ENCODE results near the gene SOCS3. TPM values are rescaled to one million over a fixed set of nuclear protein-coding genes. Genes with fewer than 3 reads are reported as not detected.

The SOCS3 gene
- total and polyA plus RNA-seq, 10 of the 15 experiments (the other 5 are each of a cell fraction or from before 2014, with no cell fraction given), result 0.05 to 3.9 (median 1.0) TPM

DNA sequence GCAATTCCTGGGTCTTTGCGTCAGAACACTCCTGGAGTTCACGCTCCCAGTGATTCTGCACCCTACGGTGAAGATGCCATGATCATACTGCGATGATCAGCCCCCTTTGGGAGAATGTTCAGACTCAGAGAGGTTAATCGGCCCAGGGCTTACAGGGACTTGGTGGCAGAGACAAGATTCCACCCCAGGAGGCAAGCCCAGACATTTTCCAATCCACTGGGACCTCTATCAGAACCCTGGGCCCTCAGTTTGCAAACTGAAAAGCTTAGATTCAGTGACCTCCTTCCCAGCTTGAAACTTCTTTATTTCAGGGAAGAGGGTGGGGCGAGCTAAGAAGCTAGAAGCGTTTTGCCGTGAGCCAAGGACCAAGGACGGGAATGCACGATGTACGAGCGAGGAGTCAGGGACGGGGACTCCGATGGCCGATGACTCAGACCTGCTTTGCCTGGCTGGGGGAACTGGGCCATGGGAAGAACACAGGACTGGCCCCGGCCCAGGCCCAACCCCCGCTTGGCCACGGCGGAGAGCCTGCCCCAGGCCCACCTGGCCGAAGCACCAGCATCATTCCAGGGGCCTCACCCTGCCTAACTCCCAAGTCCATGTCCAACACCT lies 34.7 kb downstream of the SOCS3 start:
- intact Hi-C loops (cut with micrococcal nuclease; ENCODE audit: unreplicated experiment), result no loop called here
- no TSS peak for BruUV-seq (replicated peaks)
- no peaks in the 10 kb centered on the region for H3K9me3 ChIP-seq (replicated peaks; ENCODE audit: control insufficient read depth, insufficient read depth, low read length)
- peaks cover 10% of the 10 kb centered on the region for H3K4me1 ChIP-seq (ENCODE audit: control insufficient read depth, insufficient read depth, low read length)
- in situ Hi-C loops (cut with MboI), result no loop called here
- H3K36me3 ChIP-seq (ENCODE audit: control insufficient read depth in 2 of 2, insufficient read depth in 2 of 2, low read length in 1 of 2), result no peaks in the 10 kb centered on the region
- ChIA-PET POLR2A (interaction anchor here (0.6 to 0.9 kb wide), 2 partner anchors 9 to 10 kb away, joined by 3 read pairs; no protein-coding TSS in a partner anchor), RAD21 (ENCODE audit: unreplicated experiment) (interaction anchor here (1.4 kb wide), 1 partner anchor 10 kb away, joined by 4 read pairs; no protein-coding TSS in a partner anchor), CTCF (interaction anchor here (1.0 to 1.3 kb wide), 2 partner anchors 8 to 36 kb away, joined by 4 read pairs; no protein-coding TSS in a partner anchor), SMC1A (ENCODE audit: uncharacterized antibody, unreplicated experiment) (interaction anchor here (2.0 kb wide), 1 partner anchor 11 kb away, joined by 7 read pairs; no protein-coding TSS in a partner anchor)
- H2AFZ ChIP-seq (ENCODE audit: control insufficient read depth, low read depth, low read length), result no peak overlapping the region
- H3K9ac ChIP-seq (ENCODE audit: control insufficient read depth, insufficient read depth, low read length), result no peak overlapping the region
- FAIRE-seq (no peak), DNase-seq (ENCODE audit: low read depth, low spot score) (no peak), ATAC-seq (no peak)
- no peaks in the 10 kb centered on the region for H4K20me1 ChIP-seq (ENCODE audit: control insufficient read depth, insufficient read depth)
- H3K27ac ChIP-seq (ENCODE audit: control insufficient read depth, insufficient read depth), result no peak overlapping the region
- no peak for TF ChIP-seq CREB1 (IDR thresholded peaks at IDR 0.05; ENCODE audit: low read depth)
- H3K4me3 ChIP-seq, result no peak overlapping the region
- no peak overlapping the region for H3K4me2 ChIP-seq (ENCODE audit: control insufficient read depth, insufficient read depth)
- H3K79me2 ChIP-seq (ENCODE audit: control insufficient read depth, insufficient read depth, low read length), result no peaks in the 10 kb centered on the region
- H3K27me3 ChIP-seq (replicated peaks in 1 of 2; ENCODE audit: control insufficient read depth in 2 of 2, insufficient read depth in 2 of 2, low read length in 1 of 2), result no peaks in the 10 kb centered on the region
- WGBS (ENCODE audit: insufficient coverage, insufficient replicate concordance, low lambda C conversion rate, missing lambda C conversion rate), result 64% methylated on average over 20 of the region's 20 CpGs

DNA sequence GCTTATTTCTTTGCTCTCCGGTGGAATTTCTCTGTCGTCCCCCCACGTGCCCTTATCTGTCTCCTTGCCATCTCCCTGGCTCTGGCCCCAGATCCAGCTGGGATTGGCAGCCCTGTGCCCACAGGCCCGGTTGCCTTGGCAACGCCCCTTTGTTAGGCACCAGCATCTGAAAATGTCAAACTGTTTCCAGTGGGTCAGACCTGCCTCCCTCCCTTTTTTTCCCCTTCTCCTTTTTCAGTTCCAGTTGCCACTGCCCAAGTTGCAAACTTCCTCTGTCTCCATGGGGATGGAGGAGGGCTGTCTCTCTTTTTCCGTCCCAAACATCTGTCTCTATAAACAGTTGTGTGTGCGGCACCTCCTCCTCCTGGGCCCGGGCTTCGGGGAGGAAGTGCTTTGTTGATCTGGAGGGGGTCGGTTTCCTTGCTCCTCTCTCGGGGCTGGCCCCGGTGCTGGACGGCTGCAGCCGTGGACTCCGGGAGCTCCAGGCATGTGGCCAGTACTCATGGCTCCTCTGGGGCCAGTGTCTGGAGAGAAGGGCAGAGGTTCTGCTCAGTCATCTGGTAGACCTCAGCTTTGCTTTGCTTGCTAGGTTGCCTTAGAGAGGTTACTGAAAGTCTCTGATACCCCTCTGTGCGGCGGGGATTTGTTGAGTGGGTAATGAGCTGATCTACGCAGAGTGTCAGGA lies 35.3 kb downstream of the SOCS3 start:
- FAIRE-seq (peak; percentile 18), DNase-seq (ENCODE audit: low read depth, low spot score) (no peak), ATAC-seq (peak; percentile 71)
- Histone ChIP-seq H3K9me3 (replicated peaks; ENCODE audit: control insufficient read depth, insufficient read depth, low read length) (no peaks in the 10 kb centered on the region), H3K27me3 (replicated peaks in 1 of 2; ENCODE audit: control insufficient read depth in 2 of 2, insufficient read depth in 2 of 2, low read length in 1 of 2) (no peaks in the 10 kb centered on the region), H2AFZ (ENCODE audit: control insufficient read depth, low read depth, low read length) (no peak overlapping the region), H3K79me2 (ENCODE audit: control insufficient read depth, insufficient read depth, low read length) (no peaks in the 10 kb centered on the region), H3K4me1 (ENCODE audit: control insufficient read depth, insufficient read depth, low read length) (peaks cover 10% of the 10 kb centered on the region), H3K27ac (ENCODE audit: control insufficient read depth, insufficient read depth) (no peak overlapping the region), H4K20me1 (ENCODE audit: control insufficient read depth, insufficient read depth) (no peaks in the 10 kb centered on the region), H3K36me3 (ENCODE audit: control insufficient read depth in 2 of 2, insufficient read depth in 2 of 2, low read length in 1 of 2) (no peaks in the 10 kb centered on the region), H3K4me3 (no peak overlapping the region), H3K4me2 (ENCODE audit: control insufficient read depth, insufficient read depth) (no peak overlapping the region), H3K9ac (ENCODE audit: control insufficient read depth, insufficient read depth, low read length) (no peak overlapping the region)
- ChIA-PET CTCF (interaction anchor here (1.0 to 1.3 kb wide), 2 partner anchors 8 to 36 kb away, joined by 4 read pairs; no protein-coding TSS in a partner anchor), POLR2A (interaction anchor here (0.9 kb wide), 1 partner anchor 8 kb away, joined by 3 read pairs; no protein-coding TSS in a partner anchor), RAD21 (ENCODE audit: unreplicated experiment) (interaction anchor here (1.4 kb wide), 1 partner anchor 11 kb away, joined by 4 read pairs; no protein-coding TSS in a partner anchor), SMC1A (ENCODE audit: uncharacterized antibody, unreplicated experiment) (interaction anchor here (2.0 kb wide), 1 partner anchor 12 kb away, joined by 7 read pairs; no protein-coding TSS in a partner anchor)
- TF ChIP-seq ETV6 (conservative IDR thresholded peaks at IDR 0.05 in 1 of 2, IDR thresholded peaks at IDR 0.05 in 1 of 2; ENCODE audit: borderline replicate concordance in 1 of 2, low read depth in 1 of 2) (no peak), IKZF1 (conservative IDR thresholded peaks at IDR 0.05) (peak; percentile 32; the same call in 1 of the 2 replicates), SPI1 (IDR thresholded peaks at IDR 0.05; ENCODE audit: borderline replicate concordance, insufficient read depth, low read depth, low read length) (peak; percentile 43; the same call in 1 of the 2 replicates), TCF3 (IDR thresholded peaks at IDR 0.05; ENCODE audit: borderline replicate concordance, insufficient read depth, low read depth, low read length) (no peak), ATF3 (IDR thresholded peaks at IDR 0.05; ENCODE audit: borderline replicate concordance, extremely low read depth, low read depth, low read length) (no peak), IKZF2 (IDR thresholded peaks at IDR 0.05) (peak in 1 of 2 experiments; percentile 24; a peak in 1 of 4 replicates), BMI1 (IDR thresholded peaks at IDR 0.05; ENCODE audit: borderline replicate concordance) (peak; percentile 59; the same call in 1 of the 2 replicates), EED (IDR thresholded peaks at IDR 0.05; ENCODE audit: low read depth) (no peak)
- TF ChIP-seq, protein P1, sequence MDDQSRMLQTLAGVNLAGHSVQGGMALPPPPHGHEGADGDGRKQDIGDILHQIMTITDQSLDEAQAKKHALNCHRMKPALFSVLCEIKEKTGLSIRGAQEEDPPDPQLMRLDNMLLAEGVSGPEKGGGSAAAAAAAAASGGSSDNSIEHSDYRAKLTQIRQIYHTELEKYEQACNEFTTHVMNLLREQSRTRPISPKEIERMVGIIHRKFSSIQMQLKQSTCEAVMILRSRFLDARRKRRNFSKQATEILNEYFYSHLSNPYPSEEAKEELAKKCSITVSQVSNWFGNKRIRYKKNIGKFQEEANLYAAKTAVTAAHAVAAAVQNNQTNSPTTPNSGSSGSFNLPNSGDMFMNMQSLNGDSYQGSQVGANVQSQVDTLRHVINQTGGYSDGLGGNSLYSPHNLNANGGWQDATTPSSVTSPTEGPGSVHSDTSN (IDR thresholded peaks at IDR 0.05; ENCODE audit: insufficient replicate concordance, low read depth, low read length), result no peak
- in situ Hi-C loops (cut with MboI), result no loop called here
- no TSS peak for BruUV-seq (replicated peaks)
- intact Hi-C loops (cut with micrococcal nuclease; ENCODE audit: unreplicated experiment), result no loop called here
- WGBS (ENCODE audit: insufficient coverage, insufficient replicate concordance, low lambda C conversion rate, missing lambda C conversion rate), result 20% methylated on average over 18 of the region's 18 CpGs
